Coronary artery (tissue), 2 donors: ENCODE measurements around the gene CPSF2.
"Not testable (repeated sequence)": the region's sequence is repeated elsewhere in the genome, so short reads cannot be mapped to it uniquely, and the experiment has no call there.

ENCODE experiments used
- DNase-seq: peaks from one replicate; pipeline ENCODE4 v3.0.0-alpha.2; 2017; ENCODE audit warnings: low spot score
- H3K27ac ChIP-seq, 2 donors: fragments of 200-600 bp; sonication (generic); one replicate each; pipeline ENCODE4 v1.5.1; 2016 to 2019
- H3K4me3 ChIP-seq: fragments of 200-600 bp; sonication (generic); 2 replicates; pipeline ENCODE4 v1.5.1; 2016; ENCODE audit warnings: mild to moderate bottlenecking, moderate library complexity
- CTCF ChIP-seq: fragments of 200-600 bp; sonication (generic); IDR thresholded peaks from one replicate; pipeline ENCODE4 v1.5.1; 2019; ENCODE audit warnings: antibody characterized with exemption

Gene CPSF2

GRCh38 chr14:92176476-92176875 lies 54.7 kb downstream of the CPSF2 start:
- no peak for TF ChIP-seq CTCF
- Histone ChIP-seq H3K27ac (no peak overlapping the region), H3K4me3 (no peak overlapping the region)
- DNase-seq = no peak

GRCh38 chr14:92179178-92179577 lies 57.4 kb downstream of the CPSF2 start:
- H3K4me3 ChIP-seq, H3K27ac ChIP-seq, DNase-seq: not testable (repeated sequence)

GRCh38 chr14:92185559-92185958 lies 63.8 kb downstream of the CPSF2 start:
- no peak for DNase-seq
- H3K4me3 ChIP-seq = no peak overlapping the region
- H3K27ac ChIP-seq = no peak overlapping the region
- TF ChIP-seq CTCF = no peak

GRCh38 chr14:92187616-92188015 lies 65.8 kb downstream of the CPSF2 start:
- not testable (repeated sequence) for H3K27ac ChIP-seq, DNase-seq, H3K4me3 ChIP-seq

GRCh38 chr14:92190768-92191167 lies 69.0 kb downstream of the CPSF2 start:
- no peak for TF ChIP-seq CTCF
- DNase-seq = no peak
- no peak overlapping the region for H3K4me3 ChIP-seq
- no peak overlapping the region for H3K27ac ChIP-seq

- no peak for DNase-seq
- TF ChIP-seq CTCF = no peak
- Histone ChIP-seq H3K4me3 (no peak overlapping the region), H3K27ac (no peak overlapping the region)
These were observed 77.0 kb downstream of the CPSF2 start for GRCh38 chr14:92198804-92199203.

- H3K4me3 ChIP-seq = no peak overlapping the region
- no peak overlapping the region for H3K27ac ChIP-seq
- TF ChIP-seq CTCF = no peak
- DNase-seq = no peak
These were observed 78.0 kb downstream of the CPSF2 start for GRCh38 chr14:92199763-92200162.

- Histone ChIP-seq H3K27ac (no peak overlapping the region), H3K4me3 (no peak overlapping the region)
- no peak for DNase-seq
- TF ChIP-seq CTCF = no peak
These were observed 81.3 kb downstream of the CPSF2 start for GRCh38 chr14:92203116-92203515.
